Mucosa of gallbladder (tissue), 1 donor: ENCODE results near the gene PSME3. TPM values are rescaled to one million over a fixed set of nuclear protein-coding genes. Genes with fewer than 3 reads are reported as not detected.
A peak's percentile ranks its signal among the peaks of the same experiment; 100 is the strongest.

Source experiments
- DNase-seq: peaks from one replicate; pipeline ENCODE4 v3.0.0-alpha.2; 2020; ENCODE audit warnings: low spot score
- total RNA-seq: library from RNA; stranded (reverse); gene quantifications from one replicate; pipeline ENCODE4 v1.2.1, GENCODE V29; 2021
- donor health status: DM: no; HTN: no; CAD: no.

The PSME3 gene, protein sequence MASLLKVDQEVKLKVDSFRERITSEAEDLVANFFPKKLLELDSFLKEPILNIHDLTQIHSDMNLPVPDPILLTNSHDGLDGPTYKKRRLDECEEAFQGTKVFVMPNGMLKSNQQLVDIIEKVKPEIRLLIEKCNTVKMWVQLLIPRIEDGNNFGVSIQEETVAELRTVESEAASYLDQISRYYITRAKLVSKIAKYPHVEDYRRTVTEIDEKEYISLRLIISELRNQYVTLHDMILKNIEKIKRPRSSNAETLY
- total RNA-seq: 88.5 TPM

DNA sequence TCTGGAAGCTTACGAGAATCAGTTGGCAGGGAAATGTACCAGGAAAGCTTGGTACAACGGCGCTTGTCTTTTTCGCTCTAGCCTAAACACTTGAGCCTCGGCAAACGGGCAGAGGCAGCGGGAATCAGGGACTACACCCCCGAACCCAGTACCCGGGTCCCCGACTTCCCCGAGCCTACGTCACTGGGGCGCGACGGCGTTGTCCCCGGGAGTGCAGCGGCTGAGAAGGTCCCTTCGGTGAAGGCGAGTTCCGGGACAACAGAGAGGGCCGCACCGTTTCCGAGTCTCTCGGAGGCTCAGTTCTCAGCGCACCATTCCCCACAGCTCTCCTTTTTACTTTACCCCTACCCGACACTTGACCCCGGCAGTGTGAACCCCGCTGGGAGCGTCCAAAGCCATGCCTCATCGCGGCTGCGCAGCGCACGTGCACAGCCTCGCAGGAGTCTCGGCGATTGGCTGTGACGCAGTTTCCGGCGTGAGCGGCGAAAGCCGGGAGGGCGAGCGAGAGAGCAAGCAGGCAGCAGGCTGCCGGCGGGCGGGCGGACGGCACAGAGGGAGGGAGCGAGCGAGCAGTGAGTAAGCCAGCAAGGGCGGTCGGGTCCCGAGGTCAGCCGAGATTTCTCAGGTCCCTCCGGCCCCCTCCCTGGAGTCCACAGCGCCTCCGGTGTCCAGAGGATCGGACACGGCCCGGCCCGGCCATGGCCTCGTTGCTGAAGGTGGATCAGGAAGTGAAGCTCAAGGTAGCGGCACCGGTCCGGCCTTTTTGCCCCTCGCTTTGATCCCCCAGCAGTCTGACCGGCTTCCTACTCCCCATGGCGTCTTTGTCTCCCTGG, at the start of gene PSME3:
PSME3 (plus strand) TSS at position 464 of the 833 bp plus-strand sequence; CDS start at position 699, 235 bp downstream.
- peak; percentile 91 for DNase-seq

DNA sequence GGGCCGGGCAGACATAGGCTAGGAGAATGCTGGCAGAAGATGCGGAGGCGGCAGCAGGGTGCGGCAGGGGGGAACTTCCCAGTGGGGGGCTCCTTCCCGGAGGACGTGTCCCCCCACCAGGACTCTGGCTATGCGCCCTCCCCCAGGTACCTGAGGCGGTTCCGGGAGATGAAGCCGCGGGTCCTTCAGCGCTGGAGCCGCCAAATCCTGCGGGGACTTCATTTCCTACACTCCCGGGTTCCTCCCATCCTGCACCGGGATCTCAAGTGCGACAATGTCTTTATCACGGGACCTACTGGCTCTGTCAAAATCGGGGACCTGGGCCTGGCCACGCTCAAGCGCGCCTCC, 49.4 kb upstream of the PSME3 start:
- DNase-seq: no peak

- DNase-seq: no peak
These were observed 48.8 kb upstream of the PSME3 start for GRCh38 chr17:42784409-42784808.

GRCh38 chr17:42784811-42785592, 48.2 kb upstream of the PSME3 start:
- no peak for DNase-seq

GRCh38 chr17:42787266-42787665, 45.9 kb upstream of the PSME3 start:
- DNase-seq: no peak

GRCh38 chr17:42791948-42792347, 41.2 kb upstream of the PSME3 start:
- no peak for DNase-seq

GRCh38 chr17:42792545-42792944, 40.7 kb upstream of the PSME3 start:
- no peak for DNase-seq

- no peak for DNase-seq
These were observed 38.1 kb upstream of the PSME3 start for GRCh38 chr17:42795061-42795460.

DNA sequence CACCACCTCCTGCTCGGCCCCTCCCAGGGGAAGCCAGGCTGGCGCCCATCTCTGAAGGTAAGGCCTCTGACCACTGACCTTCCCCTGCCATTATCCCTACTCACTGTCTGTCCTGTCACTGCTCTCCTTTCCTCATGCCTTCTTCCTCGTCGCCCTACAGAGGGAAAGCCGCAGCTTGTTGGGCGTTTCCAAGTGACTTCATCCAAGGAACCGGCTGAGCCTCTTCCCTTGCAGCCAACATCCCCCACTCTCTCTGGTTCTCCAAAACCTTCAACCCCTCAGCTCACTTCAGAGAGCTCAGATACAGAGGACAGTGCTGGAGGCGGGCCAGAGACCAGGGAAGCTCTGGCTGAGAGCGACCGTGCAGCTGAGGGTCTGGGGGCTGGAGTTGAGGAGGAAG, 37.7 kb upstream of the PSME3 start:
- DNase-seq: no peak

GRCh38 chr17:42796066-42796758, 37.0 kb upstream of the PSME3 start:
- DNase-seq: no peak

DNA sequence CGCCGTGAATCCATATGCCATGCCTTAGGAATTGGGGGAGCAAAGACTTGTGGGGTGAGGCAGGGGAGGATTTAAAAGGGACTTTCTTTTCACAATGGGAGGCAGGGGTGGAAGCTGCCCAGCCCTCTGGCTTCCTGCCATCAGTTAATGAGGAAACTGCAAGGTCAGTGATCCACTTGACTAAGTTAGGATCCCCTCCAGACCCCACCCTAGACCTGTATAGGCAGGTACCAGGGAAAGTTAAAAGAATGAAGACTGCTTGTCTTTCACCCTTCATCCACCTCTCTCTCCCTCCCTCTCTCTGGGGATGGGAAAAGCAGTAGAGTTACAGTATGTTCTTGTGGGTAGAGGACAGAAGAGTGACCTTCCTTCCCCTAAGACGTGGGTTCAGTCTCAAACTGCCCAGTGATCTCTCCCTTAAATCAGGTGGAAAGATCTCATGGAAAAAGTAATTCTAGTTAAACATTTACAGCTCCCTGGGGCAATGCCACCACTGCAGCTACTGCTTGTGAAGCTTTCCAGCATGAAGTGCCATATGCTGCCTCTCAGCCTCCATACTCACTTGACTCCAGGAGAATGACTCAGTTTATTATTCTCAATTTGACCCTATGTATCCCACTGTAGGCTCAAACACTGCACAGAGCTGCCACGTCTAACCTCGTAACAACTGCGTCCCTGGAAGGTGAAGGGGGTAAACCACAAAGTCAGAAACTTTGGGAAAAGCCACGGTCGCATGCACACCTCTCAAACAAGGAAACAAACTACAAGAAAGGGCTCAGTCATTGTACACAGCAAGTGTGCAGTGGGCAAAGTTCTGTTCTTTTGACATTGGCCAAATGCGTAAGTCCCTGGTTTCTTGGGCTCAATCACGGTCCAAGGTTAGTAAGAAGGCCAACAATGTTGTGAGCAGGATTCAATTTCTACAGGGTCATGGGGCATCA, 35.9 kb upstream of the PSME3 start:
- DNase-seq: no peak

DNA sequence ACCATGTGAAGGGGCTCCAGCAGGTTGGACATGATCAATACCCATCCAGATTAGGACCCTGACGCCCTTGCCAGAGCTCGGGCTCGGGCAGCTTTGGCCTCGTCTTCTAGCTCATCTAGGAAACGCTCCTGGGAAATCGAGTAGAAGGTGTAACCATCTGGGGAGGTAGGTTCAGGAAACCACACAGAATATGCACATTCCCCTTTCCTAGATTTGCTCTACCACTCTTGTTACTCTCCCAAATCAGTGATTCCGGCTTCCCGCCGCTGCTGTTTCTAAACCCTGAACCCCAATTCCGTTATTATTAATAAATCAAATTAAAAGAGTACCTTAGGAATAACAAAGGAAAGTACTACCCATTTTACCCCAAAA, 35.2 kb upstream of the PSME3 start:
- DNase-seq: no peak

DNA sequence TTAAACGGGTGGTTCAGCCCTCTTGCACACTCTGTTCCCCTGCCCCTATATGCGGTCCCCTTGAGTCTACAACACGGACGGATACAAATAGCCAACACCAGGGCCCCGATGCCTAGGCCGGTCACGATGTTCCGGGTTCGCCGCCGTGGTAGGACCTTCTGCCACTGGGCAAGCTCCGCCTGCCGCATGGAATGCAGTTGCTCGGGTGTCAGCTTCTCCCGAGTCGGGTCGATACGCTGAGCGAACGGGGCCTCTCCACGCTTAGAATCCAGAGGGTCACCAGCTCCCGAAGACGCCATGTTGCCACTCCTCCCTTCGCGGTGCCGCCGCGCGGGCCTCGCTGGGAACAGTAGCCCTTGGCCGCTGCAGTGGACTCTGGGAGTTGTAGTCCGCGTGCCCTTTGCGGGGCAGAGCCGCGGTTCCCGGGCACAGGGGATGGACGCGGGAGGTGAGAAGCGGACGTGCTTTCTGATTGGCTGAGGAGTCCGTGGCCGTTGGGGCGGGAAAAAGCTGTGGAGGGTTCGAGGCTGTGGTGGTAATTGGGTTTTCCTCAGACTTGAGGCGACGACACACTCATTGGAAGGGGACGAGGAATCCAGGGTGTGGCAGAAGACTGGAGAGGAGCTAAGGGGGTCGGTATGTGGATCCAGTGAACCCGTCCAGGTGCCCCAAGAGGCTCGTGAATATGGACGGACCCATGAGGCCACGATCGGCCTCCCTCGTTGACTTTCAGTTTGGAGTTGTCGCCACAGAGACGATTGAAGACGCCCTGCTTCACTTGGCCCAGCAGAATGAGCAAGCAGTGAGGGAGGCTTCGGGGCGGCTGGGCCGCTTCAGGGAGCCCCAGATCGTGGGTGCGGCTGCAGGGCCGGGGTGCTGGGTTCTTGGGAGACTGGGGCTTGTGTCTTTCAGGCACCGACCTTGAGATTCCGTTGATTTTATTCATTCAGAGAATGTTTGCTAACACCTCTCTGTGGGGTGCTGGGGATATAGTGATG, 34.5 kb upstream of the PSME3 start, which contains the start of the genes CNTD1 and COA3:
CNTD1 (plus strand) TSS at position 479 of the 998 bp plus-strand sequence; CDS start at position 686, 207 bp downstream.
COA3 (minus strand) TSS at position 322 of the 998 bp plus-strand sequence; CDS start at position 299, 23 bp downstream.
- peak; percentile 82 for DNase-seq

GRCh38 chr17:42803074-42803883, 29.9 kb upstream of the PSME3 start:
- DNase-seq: no peak

- no peak for DNase-seq
These were observed 28.3 kb upstream of the PSME3 start for GRCh38 chr17:42804918-42805367.

DNA sequence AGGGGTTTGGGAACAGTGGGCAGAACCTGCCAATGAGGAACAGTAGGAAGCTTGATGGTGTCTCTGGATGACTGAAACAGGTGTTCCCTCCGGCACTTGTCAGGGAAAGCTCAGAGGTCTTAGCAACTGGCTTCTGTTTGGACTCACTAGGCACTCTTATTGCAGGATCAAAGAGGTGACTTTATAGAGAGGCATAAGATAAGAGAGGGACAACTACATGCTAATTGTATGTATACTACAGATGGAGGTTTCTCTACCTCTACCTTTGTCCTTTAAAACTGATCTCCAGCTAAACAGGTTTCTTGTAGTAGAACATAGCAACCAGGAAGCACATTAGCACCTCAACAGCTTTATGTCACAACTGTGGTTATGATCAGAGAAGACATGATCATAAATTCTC, 26.9 kb upstream of the PSME3 start:
- DNase-seq: no peak

- DNase-seq: no peak
These were observed 23.9 kb upstream of the PSME3 start for GRCh38 chr17:42809250-42809649.
